ENCODE results near the gene LZTR1.

LZTR1 gene

GRCh38 chr22:20977516-20978170 is 4.5 kb upstream of the LZTR1 start:
- Histone ChIP-seq H3K4me3 (IDR thresholded peaks at IDR 0.05; ENCODE audit: insufficient read depth, low read depth, low read length) (no peak overlapping the region), H3K9ac (no peak overlapping the region), H3K27ac (no peak overlapping the region), H3K4me1 (ENCODE audit: low read depth, poor library complexity, severe bottlenecking) (peaks cover 9% of the 10 kb centered on the region), H4K20me1 (ENCODE audit: insufficient read depth) (no peaks in the 10 kb centered on the region), H3K27me3 (ENCODE audit: insufficient read depth, low read depth) (peaks cover 36% of the 10 kb centered on the region; the same call in 1 of the 2 replicates), H3K79me2 (ENCODE audit: insufficient read depth, low read depth) (no peaks in the 10 kb centered on the region), H3K36me3 (ENCODE audit: insufficient read depth) (no peaks in the 10 kb centered on the region), H3K4me2 (no peak overlapping the region), H2AFZ (ENCODE audit: low read depth) (no peak overlapping the region)
- TF ChIP-seq CTCF (conservative IDR thresholded peaks at IDR 0.05; ENCODE audit: low read depth, low read length): no peak

GRCh38 chr22:20978419-20978818 is 3.7 kb upstream of the LZTR1 start:
- Histone ChIP-seq H3K9ac (no peak overlapping the region), H3K4me1 (ENCODE audit: low read depth, poor library complexity, severe bottlenecking) (peaks cover 15% of the 10 kb centered on the region), H3K79me2 (ENCODE audit: insufficient read depth, low read depth) (no peaks in the 10 kb centered on the region), H2AFZ (ENCODE audit: low read depth) (no peak overlapping the region), H3K27ac (no peak overlapping the region), H4K20me1 (ENCODE audit: insufficient read depth) (no peaks in the 10 kb centered on the region), H3K4me3 (IDR thresholded peaks at IDR 0.05; ENCODE audit: insufficient read depth, low read depth, low read length) (no peak overlapping the region), H3K27me3 (ENCODE audit: insufficient read depth, low read depth) (peaks cover 31% of the 10 kb centered on the region; the same call in 1 of the 2 replicates), H3K36me3 (ENCODE audit: insufficient read depth) (no peaks in the 10 kb centered on the region), H3K4me2 (no peak overlapping the region)
- no peak for TF ChIP-seq CTCF (conservative IDR thresholded peaks at IDR 0.05; ENCODE audit: low read depth, low read length)

- Histone ChIP-seq H3K4me1 (ENCODE audit: low read depth, poor library complexity, severe bottlenecking) (peaks cover 18% of the 10 kb centered on the region), H3K9ac (no peak overlapping the region), H2AFZ (ENCODE audit: low read depth) (no peak overlapping the region), H3K79me2 (ENCODE audit: insufficient read depth, low read depth) (no peaks in the 10 kb centered on the region), H3K27me3 (ENCODE audit: insufficient read depth, low read depth) (peaks cover 24% of the 10 kb centered on the region; the same call in 1 of the 2 replicates), H3K36me3 (ENCODE audit: insufficient read depth) (no peaks in the 10 kb centered on the region), H3K4me3 (IDR thresholded peaks at IDR 0.05; ENCODE audit: insufficient read depth, low read depth, low read length) (no peak overlapping the region), H3K4me2 (no peak overlapping the region), H3K27ac (no peak overlapping the region), H4K20me1 (ENCODE audit: insufficient read depth) (no peaks in the 10 kb centered on the region)
- no peak for TF ChIP-seq CTCF (conservative IDR thresholded peaks at IDR 0.05; ENCODE audit: low read depth, low read length)
Measured at GRCh38 chr22:20979243-20979809, 2.8 kb upstream of the LZTR1 start.

- Histone ChIP-seq H3K79me2 (ENCODE audit: insufficient read depth, low read depth) (no peaks in the 10 kb centered on the region), H3K27me3 (ENCODE audit: insufficient read depth, low read depth) (peaks cover 22% of the 10 kb centered on the region; the same call in 1 of the 2 replicates), H4K20me1 (ENCODE audit: insufficient read depth) (no peaks in the 10 kb centered on the region), H3K4me3 (IDR thresholded peaks at IDR 0.05; ENCODE audit: insufficient read depth, low read depth, low read length) (no peak overlapping the region), H3K4me2 (no peak overlapping the region), H3K4me1 (ENCODE audit: low read depth, poor library complexity, severe bottlenecking) (peaks cover 18% of the 10 kb centered on the region), H2AFZ (ENCODE audit: low read depth) (no peak overlapping the region), H3K9ac (no peak overlapping the region), H3K36me3 (ENCODE audit: insufficient read depth) (no peaks in the 10 kb centered on the region), H3K27ac (no peak overlapping the region)
- TF ChIP-seq CTCF (conservative IDR thresholded peaks at IDR 0.05; ENCODE audit: low read depth, low read length): no peak
Measured at GRCh38 chr22:20979940-20980453, 2.1 kb upstream of the LZTR1 start.

Data from KMS-11 (cell line).